Calu3 (cell line): Measurements from ENCODE around the gene ST7L. TPM values are rescaled to one million over a fixed set of nuclear protein-coding genes. Genes with fewer than 3 reads are reported as not detected.

Experiments used
- BruUV-seq: library from RNA; stranded (reverse); fragments of 400-500 nt; replicated peaks from 2 replicates; lab custom pipeline; 2021; lab: Mats Ljungman, UMichigan
- CTCF ChIA-PET: fragments of 300-600 bp; sonication (Branson Sonifier 250); formaldehyde crosslinking; loops from one replicate; lab custom pipeline; 2022; ENCODE audit warnings: antibody characterized with exemption; lab: Charles Lee
- DNase-seq: peaks from one replicate; pipeline ENCODE4 v3.0.0; 2022
- H3K27ac Mint-ChIP-seq: one replicate; pipeline ENCODE4 v1.8.0; 2022; ENCODE audit warnings: mixed read lengths; ENCODE audit not compliant: unreplicated experiment
- H3K27me3 Mint-ChIP-seq: one replicate; pipeline ENCODE4 v1.8.0; 2022; ENCODE audit warnings: mixed read lengths; ENCODE audit not compliant: unreplicated experiment
- H3K36me3 Mint-ChIP-seq: one replicate; pipeline ENCODE4 v1.8.0; 2022; ENCODE audit warnings: mild to moderate bottlenecking, moderate library complexity, mixed read lengths; ENCODE audit not compliant: insufficient read depth, unreplicated experiment
- H3K4me1 Mint-ChIP-seq: one replicate; pipeline ENCODE4 v1.8.0; 2022; ENCODE audit warnings: mild to moderate bottlenecking, low read depth, mixed read lengths; ENCODE audit not compliant: unreplicated experiment
- H3K4me3 Mint-ChIP-seq: one replicate; pipeline ENCODE4 v1.8.0; 2022; ENCODE audit warnings: mild to moderate bottlenecking, low read depth, moderate library complexity, mixed read lengths; ENCODE audit not compliant: unreplicated experiment
- H3K9me3 Mint-ChIP-seq: one replicate; pipeline ENCODE4 v1.8.0; 2022; ENCODE audit warnings: low read depth, mixed read lengths; ENCODE audit not compliant: unreplicated experiment
- intact Hi-C: fragments of 100-400 bp; cut with micrococcal nuclease; formaldehyde crosslinking; loops from one replicate; pipeline ENCODE4 v1.10.0; 2022; ENCODE audit not compliant: unreplicated experiment
- total RNA-seq: library from RNA; stranded (reverse); gene quantifications from 2 replicates; pipeline ENCODE4 v1.2.3, GENCODE V29; 2022
- TF ChIP-seq, protein P1 (sequence below): fragments of 200-600 bp; IDR thresholded peaks from one replicate; pipeline ENCODE4 v1.8.0; 2022; ENCODE audit warnings: antibody characterized with exemption; ENCODE audit not compliant: unreplicated experiment

ST7L gene
- total RNA-seq, 1 experiment from 2014 or later: 15.9 TPM

DNA sequence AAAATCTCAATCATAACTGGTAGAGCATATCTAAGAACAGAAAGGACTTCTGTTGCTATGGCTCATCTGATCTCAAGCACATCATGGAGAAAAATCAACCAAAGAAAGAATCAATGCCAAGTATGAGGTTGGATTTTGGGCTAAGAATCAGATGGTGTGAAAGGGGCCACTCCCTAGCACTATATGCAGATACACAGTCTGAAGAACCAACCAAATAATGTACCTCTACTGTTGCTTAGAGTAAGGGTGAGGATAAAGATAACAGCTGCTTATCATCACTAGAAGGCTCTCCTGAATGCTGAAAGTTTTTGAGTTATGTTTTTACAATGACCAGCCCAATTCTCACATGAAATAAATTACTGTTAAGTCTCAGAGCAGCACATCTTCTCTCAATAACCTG lies 35.6 kb downstream of the ST7L start:
- DNase-seq: no peak
- TF ChIP-seq, protein P1, sequence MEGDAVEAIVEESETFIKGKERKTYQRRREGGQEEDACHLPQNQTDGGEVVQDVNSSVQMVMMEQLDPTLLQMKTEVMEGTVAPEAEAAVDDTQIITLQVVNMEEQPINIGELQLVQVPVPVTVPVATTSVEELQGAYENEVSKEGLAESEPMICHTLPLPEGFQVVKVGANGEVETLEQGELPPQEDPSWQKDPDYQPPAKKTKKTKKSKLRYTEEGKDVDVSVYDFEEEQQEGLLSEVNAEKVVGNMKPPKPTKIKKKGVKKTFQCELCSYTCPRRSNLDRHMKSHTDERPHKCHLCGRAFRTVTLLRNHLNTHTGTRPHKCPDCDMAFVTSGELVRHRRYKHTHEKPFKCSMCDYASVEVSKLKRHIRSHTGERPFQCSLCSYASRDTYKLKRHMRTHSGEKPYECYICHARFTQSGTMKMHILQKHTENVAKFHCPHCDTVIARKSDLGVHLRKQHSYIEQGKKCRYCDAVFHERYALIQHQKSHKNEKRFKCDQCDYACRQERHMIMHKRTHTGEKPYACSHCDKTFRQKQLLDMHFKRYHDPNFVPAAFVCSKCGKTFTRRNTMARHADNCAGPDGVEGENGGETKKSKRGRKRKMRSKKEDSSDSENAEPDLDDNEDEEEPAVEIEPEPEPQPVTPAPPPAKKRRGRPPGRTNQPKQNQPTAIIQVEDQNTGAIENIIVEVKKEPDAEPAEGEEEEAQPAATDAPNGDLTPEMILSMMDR: no peak
- no peaks in the 10 kb centered on the region for H3K4me1 Mint-ChIP-seq
- no peak overlapping the region for H3K27ac Mint-ChIP-seq
- H3K9me3 Mint-ChIP-seq: no peaks in the 10 kb centered on the region
- H3K4me3 Mint-ChIP-seq: no peak overlapping the region
- BruUV-seq: no TSS peak
- intact Hi-C loops: no loop called here
- peaks cover 12% of the 10 kb centered on the region for H3K36me3 Mint-ChIP-seq
- CTCF ChIA-PET: no interaction called here
- H3K27me3 Mint-ChIP-seq: no peaks in the 10 kb centered on the region

DNA sequence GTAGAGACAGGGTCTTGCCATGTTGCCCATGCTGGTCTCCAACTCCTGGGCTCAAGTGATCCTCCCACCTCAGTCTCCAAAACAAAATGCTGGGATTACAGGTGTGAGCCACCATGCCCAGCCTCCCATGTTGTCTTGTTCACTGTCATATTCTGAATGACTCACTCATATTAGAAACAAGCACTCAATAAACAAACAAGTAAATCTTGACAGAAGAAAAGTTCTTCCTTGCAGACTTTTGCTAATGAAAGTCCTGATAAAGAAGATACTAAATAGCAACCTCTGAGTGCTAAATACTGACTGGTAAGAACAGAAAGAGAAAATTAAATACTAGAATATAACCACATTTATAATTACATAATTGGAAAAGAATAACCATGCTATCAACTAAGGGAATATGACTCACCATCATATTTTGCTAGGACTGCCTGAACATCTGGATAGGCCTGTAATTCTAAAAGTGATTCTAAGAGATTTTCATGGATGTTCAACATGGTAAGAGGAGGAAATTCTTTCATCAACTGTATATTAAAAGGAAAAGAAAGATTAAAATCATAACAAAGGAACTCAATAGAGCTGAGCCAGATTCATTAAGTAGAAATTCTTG lies 37.3 kb downstream of the ST7L start:
- no peaks in the 10 kb centered on the region for H3K9me3 Mint-ChIP-seq
- H3K4me3 Mint-ChIP-seq: no peak overlapping the region
- no peak overlapping the region for H3K27ac Mint-ChIP-seq
- intact Hi-C loops: no loop called here
- TF ChIP-seq, protein P1: no peak
- DNase-seq: no peak
- H3K36me3 Mint-ChIP-seq: peaks cover 12% of the 10 kb centered on the region
- no TSS peak for BruUV-seq
- H3K4me1 Mint-ChIP-seq: no peaks in the 10 kb centered on the region
- CTCF ChIA-PET: interaction anchor here (0.6 kb wide), 1 partner anchor 37 kb away, joined by 3 read pairs; no protein-coding TSS in a partner anchor
- H3K27me3 Mint-ChIP-seq: no peaks in the 10 kb centered on the region

DNA sequence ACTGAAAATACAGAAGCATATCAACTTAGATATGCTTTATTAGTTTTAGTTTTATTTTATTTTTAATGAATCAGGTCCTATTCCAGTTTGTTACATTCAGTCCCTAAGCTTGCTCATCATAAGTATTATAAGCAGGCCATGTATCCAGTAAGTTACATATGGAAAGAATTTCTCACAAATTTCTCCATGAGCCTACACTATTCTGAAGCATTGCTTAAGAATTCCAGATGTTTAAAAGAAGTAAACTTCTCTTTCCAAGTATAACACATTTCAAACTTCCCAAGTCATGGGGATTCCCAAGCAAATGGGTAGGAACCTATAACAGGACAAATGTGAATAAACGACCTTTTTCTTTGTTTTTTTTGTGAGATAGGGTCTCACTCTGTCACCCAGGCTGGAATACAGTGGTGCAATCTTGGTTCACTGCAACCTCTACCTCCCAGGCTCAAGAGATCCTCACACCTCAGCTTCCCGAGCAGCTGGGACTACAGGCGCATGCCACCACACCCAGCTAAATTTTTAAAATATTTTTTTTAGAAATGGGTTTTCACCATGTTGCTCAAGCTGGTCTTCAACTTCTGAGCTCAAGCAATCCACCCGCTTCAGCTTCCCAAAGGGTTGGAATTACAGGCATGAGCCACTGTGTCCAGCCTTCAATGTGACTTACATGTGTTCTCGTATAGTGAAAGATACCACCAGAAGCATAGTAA lies 39.0 kb downstream of the ST7L start:
- DNase-seq: no peak
- Mint-ChIP-seq H3K4me3 (no peak overlapping the region), H3K9me3 (no peaks in the 10 kb centered on the region), H3K27me3 (no peaks in the 10 kb centered on the region), H3K36me3 (peaks cover 12% of the 10 kb centered on the region), H3K27ac (no peak overlapping the region), H3K4me1 (no peaks in the 10 kb centered on the region)
- BruUV-seq: no TSS peak
- CTCF ChIA-PET: no interaction called here
- TF ChIP-seq, protein P1: no peak
- intact Hi-C loops: no loop called here

DNA sequence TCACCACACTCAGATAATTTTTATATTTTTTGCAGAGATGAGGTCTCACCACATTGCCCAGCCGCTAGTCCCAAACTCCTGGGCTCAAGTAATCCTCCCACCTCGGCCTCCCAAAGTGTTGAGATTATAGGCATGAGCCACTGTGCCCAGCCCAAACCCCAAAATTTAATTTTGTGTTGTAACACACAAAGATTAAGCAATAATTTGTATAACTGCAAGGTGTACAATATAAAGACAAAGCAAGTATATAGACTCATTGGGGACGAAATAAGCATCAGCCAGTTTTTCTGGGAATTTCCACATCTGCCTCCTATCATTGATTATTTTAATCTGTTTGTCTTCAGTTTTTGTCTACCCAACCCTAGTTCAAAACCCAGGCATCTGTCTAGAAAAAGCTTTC lies 42.7 kb downstream of the ST7L start:
- peaks cover under 1% of the 10 kb centered on the region for H3K36me3 Mint-ChIP-seq
- intact Hi-C loops: no loop called here
- TF ChIP-seq, protein P1: no peak

More for the DNA sequence above, 42.7 kb downstream of the ST7L start:
- CTCF ChIA-PET: no interaction called here
- DNase-seq: no peak
- no peaks in the 10 kb centered on the region for H3K9me3 Mint-ChIP-seq
- no peak overlapping the region for H3K4me3 Mint-ChIP-seq
- H3K27ac Mint-ChIP-seq: no peak overlapping the region
- no peaks in the 10 kb centered on the region for H3K27me3 Mint-ChIP-seq
- no peaks in the 10 kb centered on the region for H3K4me1 Mint-ChIP-seq
- no TSS peak for BruUV-seq
